K562 (cell line): ENCODE data around the gene RBM18. TPM values are rescaled to one million over a fixed set of nuclear protein-coding genes. Genes with fewer than 3 reads are reported as not detected.

ENCODE experiments used
- ATF3 ChIP-seq, 2 experiments: fragments of 450-650 bp in 1 of 2; sonication (generic) in 1 of 2; formaldehyde crosslinking in 1 of 2; IDR thresholded peaks in 1 of 2; conservative IDR thresholded peaks in 1 of 2; 2 replicates each; pipeline versions ENCODE4 v1.6.1 to v1.8.1; 2016 to 2023; ENCODE audit warnings: mild to moderate bottlenecking in 2 of 2, moderate library complexity in 2 of 2, inconsistent platforms in 1 of 2, missing genetic modification reagents in 1 of 2
- E2F4 ChIP-seq: sonication (generic); formaldehyde crosslinking; IDR thresholded peaks from 2 replicates; pipeline ENCODE4 v1.8.0; 2022; ENCODE audit warnings: mild to moderate bottlenecking, low read depth, missing genetic modification reagents
- HLTF ChIP-seq: fragments of 450-650 bp; IDR thresholded peaks from 2 replicates; pipeline ENCODE4 v1.6.1; 2016
- NR2C2 ChIP-seq, 2 experiments: fragments of 200-800 bp in 1 of 2; sonication (Bioruptor generic) in 1 of 2; sonication (generic) in 1 of 2; formaldehyde crosslinking in 1 of 2; IDR thresholded peaks; 2 replicates each; pipeline versions ENCODE4 v1.6.1 to v1.8.0; 2016 to 2022; ENCODE audit warnings: mild to moderate bottlenecking in 1 of 2, missing compliant biosample characterization in 1 of 2, missing genetic modification characterization in 1 of 2, missing genetic modification reagents in 1 of 2
- RBM15 ChIP-seq: fragments of 200-400 bp; formaldehyde crosslinking; IDR thresholded peaks from 2 replicates; pipeline ENCODE4 v1.6.1; 2018; ENCODE audit warnings: mild to moderate bottlenecking, low read length, moderate library complexity; ENCODE audit not compliant: insufficient read depth
- RBM25 ChIP-seq: fragments of 200-400 bp; formaldehyde crosslinking; IDR thresholded peaks from 2 replicates; pipeline ENCODE4 v1.6.1; 2018; ENCODE audit warnings: low read length, low read depth, moderate library complexity; ENCODE audit not compliant: severe bottlenecking
- SMARCB1 ChIP-seq: IDR thresholded peaks from 2 replicates; pipeline ENCODE4 v1.6.1; 2011; ENCODE audit warnings: improper control_type of control experiment, low read depth; ENCODE audit not compliant: insufficient read length
- ZNF311 ChIP-seq: fragments of 250-450 bp; sonication (Bioruptor Pico); IDR thresholded peaks from 2 replicates; pipeline ENCODE4 v1.4.0; 2020; ENCODE audit warnings: mild to moderate bottlenecking, moderate library complexity
- polyA plus RNA-seq, 8 experiments: library from polyadenylated mRNA; depleted of rRNA in 4 of 8; stranded (reverse) in 5 of 8; unstranded in 3 of 8; fragments of >200 nt; fragmentation: Nextera tagmentation in 2 of 8; fragmentation: Illumina TruSeq in 1 of 8; extraction: Ambion mirVana in 2 of 8; extraction: Trizol in 1 of 8; gene quantifications; 2 replicates each; pipeline versions ENCODE4 v1.2.1 to v1.2.3, GENCODE V29; 2011 to 2014; ENCODE audit warnings: inconsistent platforms in 1 of 8, missing spikeins in 1 of 8
- total RNA-seq, 7 experiments: library from RNA; depleted of rRNA in 6 of 7; stranded (reverse); fragments of >200 nt in 6 of 7; fragmentation: Illumina TruSeq in 2 of 7; extraction: Trizol in 2 of 7; gene quantifications; 2 replicates each; pipeline versions ENCODE4 v1.2.1 to v1.2.3, GENCODE V29; 2011 to 2021; ENCODE audit warnings: low replicate concordance in 1 of 7
- TF ChIP-seq, protein P1 (sequence below): fragments of 200-600 bp; sonication (generic); IDR thresholded peaks from one replicate; pipeline ENCODE4 v1.6.1; 2012; ENCODE audit warnings: mild to moderate bottlenecking, low read depth, low read length, inconsistent platforms

The RBM18 gene
- total and polyA plus RNA-seq, 9 of the 15 experiments (the other 6 are each of a cell fraction or from before 2014, with no cell fraction given) = 7.9 to 86.3 (median 34.0) TPM

GRCh38 chr9:122264360-122265148, at the start of gene RBM18, which contains the start of gene MRRF (continued):
- TF ChIP-seq, protein P1, sequence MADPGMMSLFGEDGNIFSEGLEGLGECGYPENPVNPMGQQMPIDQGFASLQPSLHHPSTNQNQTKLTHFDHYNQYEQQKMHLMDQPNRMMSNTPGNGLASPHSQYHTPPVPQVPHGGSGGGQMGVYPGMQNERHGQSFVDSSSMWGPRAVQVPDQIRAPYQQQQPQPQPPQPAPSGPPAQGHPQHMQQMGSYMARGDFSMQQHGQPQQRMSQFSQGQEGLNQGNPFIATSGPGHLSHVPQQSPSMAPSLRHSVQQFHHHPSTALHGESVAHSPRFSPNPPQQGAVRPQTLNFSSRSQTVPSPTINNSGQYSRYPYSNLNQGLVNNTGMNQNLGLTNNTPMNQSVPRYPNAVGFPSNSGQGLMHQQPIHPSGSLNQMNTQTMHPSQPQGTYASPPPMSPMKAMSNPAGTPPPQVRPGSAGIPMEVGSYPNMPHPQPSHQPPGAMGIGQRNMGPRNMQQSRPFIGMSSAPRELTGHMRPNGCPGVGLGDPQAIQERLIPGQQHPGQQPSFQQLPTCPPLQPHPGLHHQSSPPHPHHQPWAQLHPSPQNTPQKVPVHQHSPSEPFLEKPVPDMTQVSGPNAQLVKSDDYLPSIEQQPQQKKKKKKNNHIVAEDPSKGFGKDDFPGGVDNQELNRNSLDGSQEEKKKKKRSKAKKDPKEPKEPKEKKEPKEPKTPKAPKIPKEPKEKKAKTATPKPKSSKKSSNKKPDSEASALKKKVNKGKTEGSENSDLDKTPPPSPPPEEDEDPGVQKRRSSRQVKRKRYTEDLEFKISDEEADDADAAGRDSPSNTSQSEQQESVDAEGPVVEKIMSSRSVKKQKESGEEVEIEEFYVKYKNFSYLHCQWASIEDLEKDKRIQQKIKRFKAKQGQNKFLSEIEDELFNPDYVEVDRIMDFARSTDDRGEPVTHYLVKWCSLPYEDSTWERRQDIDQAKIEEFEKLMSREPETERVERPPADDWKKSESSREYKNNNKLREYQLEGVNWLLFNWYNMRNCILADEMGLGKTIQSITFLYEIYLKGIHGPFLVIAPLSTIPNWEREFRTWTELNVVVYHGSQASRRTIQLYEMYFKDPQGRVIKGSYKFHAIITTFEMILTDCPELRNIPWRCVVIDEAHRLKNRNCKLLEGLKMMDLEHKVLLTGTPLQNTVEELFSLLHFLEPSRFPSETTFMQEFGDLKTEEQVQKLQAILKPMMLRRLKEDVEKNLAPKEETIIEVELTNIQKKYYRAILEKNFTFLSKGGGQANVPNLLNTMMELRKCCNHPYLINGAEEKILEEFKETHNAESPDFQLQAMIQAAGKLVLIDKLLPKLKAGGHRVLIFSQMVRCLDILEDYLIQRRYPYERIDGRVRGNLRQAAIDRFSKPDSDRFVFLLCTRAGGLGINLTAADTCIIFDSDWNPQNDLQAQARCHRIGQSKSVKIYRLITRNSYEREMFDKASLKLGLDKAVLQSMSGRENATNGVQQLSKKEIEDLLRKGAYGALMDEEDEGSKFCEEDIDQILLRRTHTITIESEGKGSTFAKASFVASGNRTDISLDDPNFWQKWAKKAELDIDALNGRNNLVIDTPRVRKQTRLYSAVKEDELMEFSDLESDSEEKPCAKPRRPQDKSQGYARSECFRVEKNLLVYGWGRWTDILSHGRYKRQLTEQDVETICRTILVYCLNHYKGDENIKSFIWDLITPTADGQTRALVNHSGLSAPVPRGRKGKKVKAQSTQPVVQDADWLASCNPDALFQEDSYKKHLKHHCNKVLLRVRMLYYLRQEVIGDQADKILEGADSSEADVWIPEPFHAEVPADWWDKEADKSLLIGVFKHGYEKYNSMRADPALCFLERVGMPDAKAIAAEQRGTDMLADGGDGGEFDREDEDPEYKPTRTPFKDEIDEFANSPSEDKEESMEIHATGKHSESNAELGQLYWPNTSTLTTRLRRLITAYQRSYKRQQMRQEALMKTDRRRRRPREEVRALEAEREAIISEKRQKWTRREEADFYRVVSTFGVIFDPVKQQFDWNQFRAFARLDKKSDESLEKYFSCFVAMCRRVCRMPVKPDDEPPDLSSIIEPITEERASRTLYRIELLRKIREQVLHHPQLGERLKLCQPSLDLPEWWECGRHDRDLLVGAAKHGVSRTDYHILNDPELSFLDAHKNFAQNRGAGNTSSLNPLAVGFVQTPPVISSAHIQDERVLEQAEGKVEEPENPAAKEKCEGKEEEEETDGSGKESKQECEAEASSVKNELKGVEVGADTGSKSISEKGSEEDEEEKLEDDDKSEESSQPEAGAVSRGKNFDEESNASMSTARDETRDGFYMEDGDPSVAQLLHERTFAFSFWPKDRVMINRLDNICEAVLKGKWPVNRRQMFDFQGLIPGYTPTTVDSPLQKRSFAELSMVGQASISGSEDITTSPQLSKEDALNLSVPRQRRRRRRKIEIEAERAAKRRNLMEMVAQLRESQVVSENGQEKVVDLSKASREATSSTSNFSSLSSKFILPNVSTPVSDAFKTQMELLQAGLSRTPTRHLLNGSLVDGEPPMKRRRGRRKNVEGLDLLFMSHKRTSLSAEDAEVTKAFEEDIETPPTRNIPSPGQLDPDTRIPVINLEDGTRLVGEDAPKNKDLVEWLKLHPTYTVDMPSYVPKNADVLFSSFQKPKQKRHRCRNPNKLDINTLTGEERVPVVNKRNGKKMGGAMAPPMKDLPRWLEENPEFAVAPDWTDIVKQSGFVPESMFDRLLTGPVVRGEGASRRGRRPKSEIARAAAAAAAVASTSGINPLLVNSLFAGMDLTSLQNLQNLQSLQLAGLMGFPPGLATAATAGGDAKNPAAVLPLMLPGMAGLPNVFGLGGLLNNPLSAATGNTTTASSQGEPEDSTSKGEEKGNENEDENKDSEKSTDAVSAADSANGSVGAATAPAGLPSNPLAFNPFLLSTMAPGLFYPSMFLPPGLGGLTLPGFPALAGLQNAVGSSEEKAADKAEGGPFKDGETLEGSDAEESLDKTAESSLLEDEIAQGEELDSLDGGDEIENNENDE = no peak
- peak; percentile 89 for TF ChIP-seq NR2C2 (CRISPR knock-in tag; IDR thresholded peaks at IDR 0.05)
- TF ChIP-seq NR2C2 (tag; IDR thresholded peaks at IDR 0.05) = peak; percentile 95
- TF ChIP-seq ZNF311 (CRISPR knock-in tag) = no peak
- peak; percentile 81 for TF ChIP-seq ATF3 (IDR thresholded peaks at IDR 0.05)
- no peak for TF ChIP-seq ATF3 (CRISPR knock-in tag; conservative IDR thresholded peaks at IDR 0.05)
- TF ChIP-seq RBM15 = no peak
- peak; percentile 39; the same call in 1 of the 2 replicates for TF ChIP-seq HLTF
- no peak for TF ChIP-seq SMARCB1
- TF ChIP-seq E2F4 (CRISPR knock-in tag) = peak; percentile 68
- no peak for TF ChIP-seq RBM25
